ENCODE results near the gene VTA1. TPM values are rescaled to one million over a fixed set of nuclear protein-coding genes. Genes with fewer than 3 reads are reported as not detected.

The VTA1 gene
- polyA plus RNA-seq, 1 of the 3 experiments (the other 2 are of a cell fraction): 60.1 TPM

DNA sequence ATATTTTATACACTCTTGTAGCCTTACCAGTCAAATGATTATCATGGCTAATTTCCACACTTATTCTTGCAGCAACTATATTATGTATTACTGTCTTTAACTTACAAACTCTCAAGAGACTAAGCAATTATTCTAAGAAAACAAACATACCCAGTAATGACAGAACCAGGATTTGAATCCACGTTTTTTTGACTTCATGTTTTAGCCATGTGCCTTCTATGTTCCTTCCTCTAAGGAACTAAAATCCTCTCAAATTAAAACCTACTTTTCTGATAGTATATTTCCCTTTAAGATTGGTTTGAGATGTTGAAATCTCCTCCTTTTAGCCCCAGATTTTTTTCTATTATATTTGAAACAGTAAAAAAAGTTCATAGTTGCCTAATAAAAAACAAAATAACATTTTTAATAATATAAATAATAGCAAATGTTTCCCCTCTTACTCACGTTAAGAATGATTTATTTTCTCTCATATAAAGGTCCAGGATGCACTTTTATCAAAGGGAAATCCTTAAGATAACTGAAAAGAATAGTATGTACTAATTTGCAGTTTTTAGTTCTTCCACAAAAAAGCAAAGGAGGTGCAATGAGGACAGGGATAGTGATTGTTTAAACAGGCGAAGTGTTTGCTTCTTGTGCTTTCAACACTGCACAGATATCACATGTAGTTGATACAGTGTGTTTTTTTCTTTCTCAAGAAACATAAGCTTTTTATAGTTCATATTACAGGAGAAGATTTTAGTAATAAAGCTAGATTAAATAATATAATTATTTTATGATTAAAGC is 54.0 kb downstream of the VTA1 start:
- POLR2A ChIA-PET: no interaction called here
- Histone ChIP-seq H2AFZ (ENCODE audit: low read depth) (no peak overlapping the region), H3K9me2 (no peaks in the 10 kb centered on the region), H3K9me3 (peaks cover 1% of the 10 kb centered on the region; the same call in 1 of the 2 replicates), H3K27ac (ENCODE audit: low read depth in 2 of 2, low read length in 1 of 2) (no peak overlapping the region), H3K79me2 (ENCODE audit: insufficient read depth) (peaks cover 42% of the 10 kb centered on the region), H3K9ac (no peak overlapping the region), H4K20me1 (ENCODE audit: insufficient read depth) (no peaks in the 10 kb centered on the region), H3K36me3 (replicated peaks in 1 of 2; ENCODE audit: control insufficient read depth in 1 of 2, insufficient read depth in 2 of 2, low read length in 1 of 2) (peaks cover 81 to 87% of the 10 kb centered on the region in 2 experiments), H3K4me2 (no peak overlapping the region), H3K4me1 (ENCODE audit: control insufficient read depth in 1 of 2, insufficient read depth in 2 of 2, low read depth in 1 of 2, low read length in 1 of 2) (no peaks in the 10 kb centered on the region), H3F3A (replicated peaks; ENCODE audit: insufficient read depth) (peaks cover 11% of the 10 kb centered on the region), H3K27me3 (ENCODE audit: insufficient read depth) (no peaks in the 10 kb centered on the region), H3K4me3 (ENCODE audit: low read depth in 2 of 2, low read length in 1 of 2) (no peak overlapping the region)
- no peak for DNase-seq
- 94% methylated on average over 3 of the region's 3 CpGs for WGBS (ENCODE audit: low lambda C conversion rate)
- CTCF ChIA-PET: no interaction called here
- TF ChIP-seq FOSL2 (IDR thresholded peaks at IDR 0.05; ENCODE audit: borderline replicate concordance, low read depth) (no peak), JUND (IDR thresholded peaks at IDR 0.05) (no peak), RAD21 (IDR thresholded peaks at IDR 0.05; ENCODE audit: low read length) (no peak), RCOR1 (IDR thresholded peaks at IDR 0.05; ENCODE audit: low read length) (no peak), RXRA (IDR thresholded peaks at IDR 0.05; ENCODE audit: borderline replicate concordance, low read depth) (no peak), ELF1 (IDR thresholded peaks at IDR 0.05) (no peak), MAX (IDR thresholded peaks at IDR 0.05; ENCODE audit: low read depth) (no peak), GATA2 (CRISPR knock-in tag; IDR thresholded peaks at IDR 0.05) (no peak), CHD2 (IDR thresholded peaks at IDR 0.05; ENCODE audit: low read length, partially characterized antibody) (no peak)
- TF ChIP-seq, protein P1, sequence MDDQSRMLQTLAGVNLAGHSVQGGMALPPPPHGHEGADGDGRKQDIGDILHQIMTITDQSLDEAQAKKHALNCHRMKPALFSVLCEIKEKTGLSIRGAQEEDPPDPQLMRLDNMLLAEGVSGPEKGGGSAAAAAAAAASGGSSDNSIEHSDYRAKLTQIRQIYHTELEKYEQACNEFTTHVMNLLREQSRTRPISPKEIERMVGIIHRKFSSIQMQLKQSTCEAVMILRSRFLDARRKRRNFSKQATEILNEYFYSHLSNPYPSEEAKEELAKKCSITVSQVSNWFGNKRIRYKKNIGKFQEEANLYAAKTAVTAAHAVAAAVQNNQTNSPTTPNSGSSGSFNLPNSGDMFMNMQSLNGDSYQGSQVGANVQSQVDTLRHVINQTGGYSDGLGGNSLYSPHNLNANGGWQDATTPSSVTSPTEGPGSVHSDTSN (IDR thresholded peaks at IDR 0.05): no peak
- TF ChIP-seq, protein P2, sequence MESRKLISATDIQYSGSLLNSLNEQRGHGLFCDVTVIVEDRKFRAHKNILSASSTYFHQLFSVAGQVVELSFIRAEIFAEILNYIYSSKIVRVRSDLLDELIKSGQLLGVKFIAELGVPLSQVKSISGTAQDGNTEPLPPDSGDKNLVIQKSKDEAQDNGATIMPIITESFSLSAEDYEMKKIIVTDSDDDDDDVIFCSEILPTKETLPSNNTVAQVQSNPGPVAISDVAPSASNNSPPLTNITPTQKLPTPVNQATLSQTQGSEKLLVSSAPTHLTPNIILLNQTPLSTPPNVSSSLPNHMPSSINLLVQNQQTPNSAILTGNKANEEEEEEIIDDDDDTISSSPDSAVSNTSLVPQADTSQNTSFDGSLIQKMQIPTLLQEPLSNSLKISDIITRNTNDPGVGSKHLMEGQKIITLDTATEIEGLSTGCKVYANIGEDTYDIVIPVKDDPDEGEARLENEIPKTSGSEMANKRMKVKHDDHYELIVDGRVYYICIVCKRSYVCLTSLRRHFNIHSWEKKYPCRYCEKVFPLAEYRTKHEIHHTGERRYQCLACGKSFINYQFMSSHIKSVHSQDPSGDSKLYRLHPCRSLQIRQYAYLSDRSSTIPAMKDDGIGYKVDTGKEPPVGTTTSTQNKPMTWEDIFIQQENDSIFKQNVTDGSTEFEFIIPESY (IDR thresholded peaks at IDR 0.05; ENCODE audit: borderline replicate concordance, low read depth): no peak
- TF ChIP-seq, protein P3, sequence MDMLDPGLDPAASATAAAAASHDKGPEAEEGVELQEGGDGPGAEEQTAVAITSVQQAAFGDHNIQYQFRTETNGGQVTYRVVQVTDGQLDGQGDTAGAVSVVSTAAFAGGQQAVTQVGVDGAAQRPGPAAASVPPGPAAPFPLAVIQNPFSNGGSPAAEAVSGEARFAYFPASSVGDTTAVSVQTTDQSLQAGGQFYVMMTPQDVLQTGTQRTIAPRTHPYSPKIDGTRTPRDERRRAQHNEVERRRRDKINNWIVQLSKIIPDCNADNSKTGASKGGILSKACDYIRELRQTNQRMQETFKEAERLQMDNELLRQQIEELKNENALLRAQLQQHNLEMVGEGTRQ (IDR thresholded peaks at IDR 0.05; ENCODE audit: borderline replicate concordance, low read depth, low read length): no peak
